ENCODE results near the gene AKAP17A.

GRCh38 chrX:1589356-1590130 lies 1.9 kb upstream of the AKAP17A start:
- no peak for TF ChIP-seq EP300 (IDR thresholded peaks at IDR 0.05; ENCODE audit: borderline replicate concordance in 1 of 2, low read depth in 2 of 2, low read length in 2 of 2)
- no peak for TF ChIP-seq EZH2 (IDR thresholded peaks at IDR 0.05; ENCODE audit: low read depth, low read length, severe bottlenecking)
- no peak for TF ChIP-seq RAD21 (IDR thresholded peaks at IDR 0.05 in 1 of 2, conservative IDR thresholded peaks at IDR 0.05 in 1 of 2; ENCODE audit: low read depth in 2 of 2, low read length in 2 of 2)
- TF ChIP-seq CREB1 (IDR thresholded peaks at IDR 0.05) = no peak
- TF ChIP-seq CEBPB (IDR thresholded peaks at IDR 0.05; ENCODE audit: low read depth, low read length) = no peak
- no peak for TF ChIP-seq CTCF (IDR thresholded peaks at IDR 0.05; ENCODE audit: control extremely low read depth in 1 of 3, insufficient read depth in 1 of 3, low read depth in 1 of 3, low read length in 3 of 3)

Data from H1 (cell line).